ENCODE results near the gene OR2T33.
"Not testable (repeated sequence)": the region's sequence is repeated elsewhere in the genome, so short reads cannot be mapped to it uniquely, and the experiment has no call there.

The OR2T33 gene, protein sequence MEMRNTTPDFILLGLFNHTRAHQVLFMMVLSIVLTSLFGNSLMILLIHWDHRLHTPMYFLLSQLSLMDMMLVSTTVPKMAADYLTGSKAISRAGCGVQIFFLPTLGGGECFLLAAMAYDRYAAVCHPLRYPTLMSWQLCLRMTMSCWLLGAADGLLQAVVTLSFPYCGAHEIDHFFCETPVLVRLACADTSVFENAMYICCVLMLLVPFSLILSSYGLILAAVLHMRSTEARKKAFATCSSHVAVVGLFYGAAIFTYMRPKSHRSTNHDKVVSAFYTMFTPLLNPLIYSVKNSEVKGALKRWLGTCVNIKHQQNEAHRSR

DNA sequence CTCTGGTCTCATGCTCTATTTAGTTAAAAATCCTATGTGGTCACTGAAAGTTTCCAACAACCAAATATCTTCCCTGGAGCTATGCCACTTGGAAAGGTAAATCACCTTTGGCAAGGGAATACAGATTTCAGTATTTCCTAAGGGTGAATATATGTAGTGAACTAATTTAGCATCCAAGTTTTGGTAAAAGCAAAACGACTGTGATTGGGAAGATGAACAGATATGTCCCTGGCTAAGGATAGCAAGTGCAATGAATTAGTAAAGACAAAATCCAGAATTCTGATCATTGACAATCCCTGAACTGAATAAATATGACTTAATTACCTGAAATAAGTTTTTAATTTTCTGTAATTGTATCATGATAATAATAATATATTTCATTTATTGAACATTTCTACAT, at the start of gene OR2T33:
Gene OR2T33, minus strand, starts transcription at position 101 of the 400 bp plus-strand sequence. CDS start 4,162 bp downstream, outside the sequence.
- DNase-seq: no peak

DNA sequence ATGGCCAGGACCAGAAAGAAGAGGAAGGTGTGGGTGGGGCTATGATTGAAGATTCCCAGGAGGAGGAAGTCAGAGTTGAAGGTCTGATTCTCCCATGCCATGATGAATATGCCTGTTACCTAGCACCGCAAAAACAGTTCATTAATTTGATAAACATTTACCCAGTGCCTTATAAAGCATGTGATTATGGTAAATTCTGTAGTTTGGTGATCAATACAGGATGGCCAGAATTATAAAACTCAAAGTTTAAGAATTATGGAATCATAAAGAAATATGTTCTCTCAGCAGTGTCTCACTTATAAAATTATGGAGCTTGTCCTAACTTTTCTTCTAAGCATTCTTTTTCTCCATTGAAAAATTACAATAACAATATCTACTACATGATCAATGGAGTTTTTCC, 46.7 kb upstream of the OR2T33 start, which contains the start of gene OR2M7:
Gene OR2M7, minus strand, starts transcription at position 101 of the 400 bp plus-strand sequence. Its CDS starts 0 bp downstream, at position 101.
- no peak for DNase-seq

DNA sequence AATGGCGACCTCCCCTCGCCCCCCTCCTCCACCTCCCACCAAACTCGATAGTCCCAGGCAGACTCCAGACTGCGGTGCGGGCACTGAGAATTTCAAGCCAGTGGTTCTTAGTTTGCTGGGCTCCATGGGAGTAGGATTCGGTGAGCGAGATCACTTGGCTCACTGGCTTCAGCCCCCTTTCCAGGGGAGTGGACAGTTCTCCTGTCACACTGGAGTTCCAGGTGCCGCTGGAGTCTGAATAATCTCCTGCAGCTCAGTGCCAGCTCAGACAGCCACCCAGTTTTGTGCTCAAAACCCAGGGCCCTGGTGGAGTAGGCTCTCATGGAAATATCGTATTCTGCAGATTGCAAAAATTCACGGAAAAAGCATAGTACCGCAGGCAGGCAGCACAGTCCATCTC, 39.0 kb upstream of the OR2T33 start:
- no peak for DNase-seq

DNA sequence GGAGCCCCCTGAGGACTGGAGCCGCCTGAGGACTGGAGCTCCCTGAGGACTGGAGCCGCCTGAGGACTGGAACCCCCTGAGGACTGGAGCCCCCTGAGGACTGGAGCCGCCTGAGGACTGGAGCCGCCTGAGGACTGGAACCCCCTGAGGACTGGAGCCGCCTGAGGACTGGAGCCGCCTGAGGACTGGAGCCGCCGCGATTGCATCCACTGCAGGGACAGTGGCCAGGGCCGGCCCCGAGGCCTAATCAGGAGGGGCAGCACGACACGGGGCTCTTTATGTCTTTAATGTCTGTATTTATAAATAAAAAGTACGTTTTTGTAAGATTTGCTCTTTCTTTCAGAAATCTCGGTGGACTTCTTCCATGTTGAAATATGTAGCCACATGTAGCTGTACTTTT, 29.0 kb upstream of the OR2T33 start:
- not testable (repeated sequence) for DNase-seq

DNA sequence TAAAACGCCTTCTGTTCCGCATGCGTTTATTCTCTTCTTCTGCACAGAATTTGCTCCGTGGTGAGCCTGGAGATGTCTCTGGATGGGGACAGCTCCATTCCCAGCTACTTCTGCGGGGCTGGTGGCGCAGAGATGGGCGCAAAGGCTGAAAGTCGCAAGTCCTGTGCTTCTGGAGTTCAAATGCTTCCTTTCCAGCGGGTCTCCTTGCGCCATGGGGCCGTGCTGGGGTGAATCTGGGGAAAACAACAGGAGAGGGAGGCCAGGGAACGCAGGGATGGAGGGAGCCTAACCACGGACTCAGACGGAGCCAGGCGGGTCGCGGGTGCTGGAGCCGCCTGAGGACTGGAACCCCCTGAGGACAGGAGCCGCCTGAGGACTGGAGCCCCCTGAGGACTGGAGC, 28.3 kb upstream of the OR2T33 start:
- DNase-seq: no peak

DNA sequence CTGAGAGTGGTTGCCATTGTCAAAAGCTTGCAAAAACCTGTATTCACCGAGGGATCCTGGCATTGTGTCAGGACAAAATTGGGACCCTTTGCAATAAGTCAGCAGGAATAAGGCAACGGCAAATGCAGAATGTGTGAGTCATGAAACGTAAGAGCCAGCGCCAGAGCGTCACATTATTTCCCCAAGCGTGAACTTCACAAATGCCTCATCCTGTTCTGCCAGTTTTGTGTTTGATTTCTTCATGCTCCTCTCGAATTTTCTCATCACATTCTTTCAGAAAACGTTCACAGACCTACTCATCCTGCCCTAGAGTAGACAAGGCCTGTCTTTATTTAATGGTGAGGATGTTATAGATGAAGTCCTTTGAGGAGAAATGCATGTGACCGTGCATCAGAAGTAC, 27.9 kb upstream of the OR2T33 start:
- not testable (repeated sequence) for DNase-seq

DNA sequence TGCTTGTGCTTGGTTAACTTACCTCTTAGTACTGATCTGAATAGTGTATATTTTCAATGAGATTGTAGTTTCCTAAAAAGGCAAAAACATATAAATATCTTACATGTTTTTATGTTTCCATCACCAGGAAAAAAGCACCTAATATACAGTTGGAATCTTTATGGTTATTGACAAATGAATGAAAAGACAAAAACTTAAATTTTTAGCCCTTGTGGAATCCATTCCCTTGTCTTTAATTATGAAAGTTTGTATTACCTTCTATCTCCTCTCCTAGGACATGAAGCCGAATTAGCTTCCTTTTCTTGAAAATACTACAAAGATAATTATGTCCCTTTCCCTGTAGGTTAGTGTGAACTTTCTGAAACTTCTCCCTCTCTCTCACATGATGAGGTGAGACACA, 25.5 kb upstream of the OR2T33 start, which contains the start of gene OR2T12:
Gene OR2T12, minus strand, starts transcription at position 101 of the 400 bp plus-strand sequence. CDS start 7,846 bp downstream, outside the sequence.
- no peak for DNase-seq

DNA sequence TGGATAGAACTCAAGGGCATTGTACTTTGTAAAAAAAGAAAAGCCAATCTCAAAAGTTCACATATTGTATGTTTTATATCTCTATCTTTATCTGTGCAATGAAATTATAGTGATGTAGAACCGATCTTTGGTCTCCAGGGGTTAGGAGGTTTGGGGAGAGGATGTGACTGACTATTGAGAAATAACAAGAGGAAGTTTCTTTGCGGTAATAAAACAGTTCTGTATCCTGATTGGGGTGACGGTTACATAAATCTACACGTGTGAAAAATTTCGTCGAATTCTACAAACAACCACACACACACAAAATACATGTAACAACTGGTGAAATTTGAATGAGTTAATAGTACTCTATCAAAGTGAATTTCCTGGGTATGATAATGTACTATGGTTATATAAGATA, 10.6 kb upstream of the OR2T33 start:
- DNase-seq: no peak

DNA sequence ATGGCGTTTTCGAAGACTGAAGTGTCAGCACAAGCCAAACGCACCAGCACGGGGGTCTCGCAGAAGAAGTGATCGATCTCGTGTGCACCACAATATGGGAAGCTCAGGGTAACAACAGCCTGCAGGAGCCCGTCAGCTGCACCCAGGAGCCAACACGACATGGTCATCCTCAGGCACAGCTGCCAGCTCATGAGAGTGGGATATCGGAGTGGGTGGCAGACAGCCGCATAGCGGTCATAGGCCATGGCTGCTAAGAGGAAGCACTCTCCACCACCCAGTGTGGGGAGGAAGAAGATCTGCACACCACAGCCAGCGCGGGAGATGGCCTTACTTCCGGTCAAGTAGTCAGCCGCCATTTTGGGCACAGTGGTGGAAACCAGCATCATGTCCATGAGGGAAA, 4.6 kb downstream of the OR2T33 start:
- DNase-seq: not testable (repeated sequence)

DNA sequence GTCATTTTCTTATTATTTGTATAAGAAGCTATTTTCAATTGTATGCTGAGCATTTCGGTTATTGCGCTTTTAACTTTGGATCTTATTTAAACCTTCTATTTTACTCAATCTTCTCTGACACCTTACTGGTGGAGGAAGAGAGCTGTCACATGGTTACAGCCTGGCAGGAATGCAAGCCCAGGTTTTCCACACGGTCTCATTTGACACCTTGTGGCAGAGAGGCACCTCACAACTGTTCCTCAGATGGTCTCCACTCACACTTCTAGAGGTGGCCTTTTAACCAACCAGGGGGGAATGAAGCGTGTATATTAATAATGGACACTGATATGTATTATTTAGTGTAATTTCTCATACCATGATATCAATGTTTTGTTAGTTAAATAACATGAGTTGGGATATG, 9.6 kb downstream of the OR2T33 start:
- no peak for DNase-seq

DNA sequence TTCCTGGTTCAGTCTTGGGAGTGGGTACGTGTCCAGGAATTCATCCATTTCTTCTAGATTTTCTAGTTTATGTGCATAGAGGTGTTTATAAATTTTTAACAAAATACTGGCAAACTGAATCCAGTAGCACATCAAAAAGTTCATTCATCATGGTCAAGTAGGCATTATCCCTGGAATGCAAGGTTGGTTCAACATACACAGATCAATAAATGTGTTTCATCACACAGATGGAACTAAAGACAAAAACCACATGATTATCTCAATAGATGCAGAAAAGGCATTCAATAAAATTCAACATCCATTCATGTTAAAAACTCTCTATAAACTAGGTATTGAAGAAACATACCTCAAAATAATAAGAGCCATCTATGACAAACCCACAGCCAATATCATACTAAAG, 18.5 kb downstream of the OR2T33 start:
- DNase-seq: not testable (repeated sequence)

DNA sequence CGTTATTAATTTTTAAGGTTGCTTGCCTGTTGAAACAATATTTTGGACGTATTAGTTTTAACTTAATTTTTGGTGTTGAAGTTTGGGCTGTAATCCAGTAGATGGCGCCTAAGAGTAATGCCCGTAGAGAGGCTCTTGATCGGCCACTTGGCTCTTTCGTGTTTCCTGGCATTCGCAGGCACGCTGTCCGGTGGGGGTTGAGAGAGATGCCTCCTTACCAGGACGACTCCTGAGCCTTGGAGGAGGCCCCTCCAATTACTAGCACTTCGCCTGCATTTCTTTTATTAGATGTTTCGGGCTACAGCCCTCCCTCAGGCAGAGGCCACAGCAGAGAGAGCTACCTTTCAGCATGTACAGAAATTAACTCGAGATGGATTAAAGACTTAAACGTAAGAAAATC, 34.6 kb downstream of the OR2T33 start:
- peak; percentile 26 for DNase-seq

DNA sequence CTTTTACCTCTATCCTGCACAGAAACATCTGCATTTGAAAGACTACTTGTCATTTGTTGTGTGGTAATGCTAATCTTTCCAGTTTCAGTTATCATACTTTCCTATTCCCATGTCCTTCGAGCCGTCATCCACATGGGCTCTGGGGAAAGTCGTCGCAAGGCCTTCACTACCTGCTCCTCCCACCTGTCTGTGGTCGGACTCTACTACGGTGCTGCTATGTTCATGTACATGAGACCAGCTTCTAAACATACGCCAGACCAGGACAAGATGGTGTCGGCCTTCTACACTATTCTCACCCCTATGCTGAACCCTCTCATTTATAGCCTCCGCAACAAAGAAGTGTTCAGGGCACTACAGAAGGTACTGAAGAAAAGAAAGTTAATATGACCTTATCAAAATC, 38.3 kb downstream of the OR2T33 start:
- no peak for DNase-seq

DNA sequence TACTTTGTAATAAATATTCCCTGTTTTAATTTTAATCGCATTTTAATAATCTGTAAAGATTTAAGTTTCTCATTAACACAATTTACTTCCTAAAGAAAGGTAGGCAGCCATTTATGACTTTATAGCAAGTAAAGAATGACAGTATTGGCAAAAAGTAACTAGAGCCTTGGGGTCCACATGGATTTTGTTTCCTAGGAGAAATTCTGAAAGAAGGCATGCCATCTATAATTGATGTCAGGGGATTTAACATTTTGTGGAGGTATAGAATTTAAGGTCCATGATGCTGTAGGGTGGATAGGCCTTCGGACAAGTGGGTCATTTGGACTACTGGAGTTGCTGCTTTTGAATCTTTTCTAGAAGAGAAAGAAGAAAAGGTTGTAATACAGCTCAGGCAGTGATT, 46.7 kb downstream of the OR2T33 start, which contains the start of gene OR2M4:
Gene OR2M4, plus strand, starts transcription at position 301 of the 400 bp plus-strand sequence. CDS start 7,512 bp downstream, outside the sequence.
- no peak for DNase-seq

DNA sequence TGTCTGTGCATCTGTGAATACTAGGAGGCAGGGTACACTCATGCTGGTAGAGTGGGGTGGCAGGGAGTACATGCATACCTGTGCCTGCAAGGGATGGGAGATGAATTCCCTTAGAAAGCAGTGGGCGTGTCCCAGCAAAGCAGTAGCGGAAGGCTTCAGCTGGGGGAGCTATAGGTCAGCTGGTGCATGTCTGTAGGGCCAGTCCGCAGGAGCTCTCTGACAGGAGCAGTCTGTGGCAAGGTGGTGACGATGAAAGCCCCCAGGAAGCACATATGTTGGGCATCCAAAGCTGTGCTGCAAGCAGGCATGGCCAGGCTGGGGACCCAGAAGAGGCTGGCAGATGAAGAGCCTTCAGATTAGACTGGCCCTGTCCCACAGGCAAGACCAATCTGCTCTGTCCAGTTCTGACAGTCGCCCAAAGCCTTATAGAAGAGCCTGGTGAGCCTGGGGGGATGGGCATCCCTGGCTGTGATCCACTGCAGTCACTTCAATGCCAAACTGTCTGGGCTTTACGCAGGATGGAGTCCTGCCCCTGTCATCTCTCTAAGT, 48.3 kb downstream of the OR2T33 start:
- no peak for DNase-seq

DNA sequence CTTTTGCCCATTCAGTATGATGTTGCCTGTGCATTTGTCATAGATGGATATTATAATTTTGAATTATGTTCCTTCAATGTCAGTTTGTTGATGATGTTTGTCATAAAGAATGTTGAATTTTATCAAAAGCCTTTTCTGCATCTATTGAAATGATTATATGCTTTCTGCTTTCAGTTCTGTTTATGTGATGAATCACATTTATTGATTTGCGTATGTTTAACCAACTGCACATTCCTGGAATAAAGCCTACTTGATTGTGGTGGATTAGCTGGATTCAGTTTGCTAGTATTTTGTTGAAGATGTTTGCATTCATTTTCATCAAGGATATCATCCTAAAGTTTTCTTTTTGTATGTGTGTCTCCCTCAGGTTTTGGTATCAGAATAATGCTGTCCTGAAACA, 52.2 kb downstream of the OR2T33 start:
- DNase-seq: no peak

Data from stimulated activated CD4-positive, alpha-beta T cell treated with anti-CD3 and anti-CD28 coated beads, Interleukin-15, amount 100 ng/mL, for 24 hours (primary cell).